ENCODE measurements around the gene GLDC. TPM values are rescaled to one million over a fixed set of nuclear protein-coding genes. Genes with fewer than 3 reads are reported as not detected.

The GLDC gene
- total and polyA plus RNA-seq, 12 donors, result 0.03 TPM; not detected in 11

DNA sequence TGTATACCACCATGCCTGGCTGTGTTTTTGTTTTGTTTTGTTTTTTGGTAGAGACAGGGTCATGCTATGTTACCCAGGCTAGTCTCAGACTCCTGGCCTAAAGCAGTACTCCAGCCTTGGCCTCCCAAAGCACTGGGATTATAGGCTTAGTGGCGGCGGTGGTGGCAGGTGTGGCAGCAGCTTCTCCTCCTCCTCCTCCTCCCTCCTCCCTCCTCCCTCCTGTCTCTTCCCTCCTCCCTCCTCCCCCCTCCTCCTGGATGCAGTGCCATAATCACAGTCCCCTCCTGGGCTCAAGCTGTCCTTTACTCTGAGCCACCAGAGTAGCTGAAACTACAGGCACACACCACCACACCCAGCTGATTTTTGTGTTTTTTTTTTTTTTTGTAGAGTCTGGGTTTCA lies 161.3 kb downstream of the GLDC start:
- no peak overlapping the region for H3K4me3 ChIP-seq
- no peak overlapping the region for H3K27ac ChIP-seq
- no peaks in the 10 kb centered on the region for H3K27me3 ChIP-seq
- H3K4me1 ChIP-seq, result no peaks in the 10 kb centered on the region
- WGBS, 2 donors, result 90 to 96% methylated on average over 2 of the region's 2 CpGs
- ATAC-seq, result no peak
- TF ChIP-seq, protein P1, sequence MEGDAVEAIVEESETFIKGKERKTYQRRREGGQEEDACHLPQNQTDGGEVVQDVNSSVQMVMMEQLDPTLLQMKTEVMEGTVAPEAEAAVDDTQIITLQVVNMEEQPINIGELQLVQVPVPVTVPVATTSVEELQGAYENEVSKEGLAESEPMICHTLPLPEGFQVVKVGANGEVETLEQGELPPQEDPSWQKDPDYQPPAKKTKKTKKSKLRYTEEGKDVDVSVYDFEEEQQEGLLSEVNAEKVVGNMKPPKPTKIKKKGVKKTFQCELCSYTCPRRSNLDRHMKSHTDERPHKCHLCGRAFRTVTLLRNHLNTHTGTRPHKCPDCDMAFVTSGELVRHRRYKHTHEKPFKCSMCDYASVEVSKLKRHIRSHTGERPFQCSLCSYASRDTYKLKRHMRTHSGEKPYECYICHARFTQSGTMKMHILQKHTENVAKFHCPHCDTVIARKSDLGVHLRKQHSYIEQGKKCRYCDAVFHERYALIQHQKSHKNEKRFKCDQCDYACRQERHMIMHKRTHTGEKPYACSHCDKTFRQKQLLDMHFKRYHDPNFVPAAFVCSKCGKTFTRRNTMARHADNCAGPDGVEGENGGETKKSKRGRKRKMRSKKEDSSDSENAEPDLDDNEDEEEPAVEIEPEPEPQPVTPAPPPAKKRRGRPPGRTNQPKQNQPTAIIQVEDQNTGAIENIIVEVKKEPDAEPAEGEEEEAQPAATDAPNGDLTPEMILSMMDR (IDR thresholded peaks at IDR 0.05), result no peak
- intact Hi-C loops (cut with DNase I), result no loop called here
- peaks cover 0 to 98% (median 51%) of the 10 kb centered on the region in 9 donors for H3K36me3 ChIP-seq
- H3K9me3 ChIP-seq, result no peaks in the 10 kb centered on the region
- no peak for DNase-seq

Other genes with a start within 250 kb of the GLDC start
- 10 to 100 TPM; 11.2 to 19.7 (median 13.1) TPM for gene UHRF2, start 232.5 kb downstream of the GLDC start, total RNA-seq
- 10 to 100 TPM in 1 of 2 donors, 1 to 10 TPM in 1; 9.6 to 14.5 TPM for gene UHRF2, start 232.5 kb downstream of the GLDC start, polyA plus RNA-seq
- gene KDM4C, start 112.2 kb upstream of the GLDC start, total RNA-seq, result 10 to 100 TPM; 12.2 to 18.2 (median 14.9) TPM
- gene KDM4C, start 112.2 kb upstream of the GLDC start, polyA plus RNA-seq, result 1 to 10 TPM; 6.1 to 7.5 TPM